BJ (cell line): ENCODE data around the gene TBXAS1. TPM values are rescaled to one million over a fixed set of nuclear protein-coding genes. Genes with fewer than 3 reads are reported as not detected.

ENCODE experiments used
- CTCF ChIA-PET: fragments of 350-600 bp; formaldehyde crosslinking; extraction: SDS; loops from one replicate; lab custom pipeline; 2021; ENCODE audit warnings: antibody characterized with exemption, inconsistent platforms; lab: Yijun Ruan, JAX
- POLR2A ChIA-PET: fragments of 300-600 bp; sonication (Branson Sonifier 250); formaldehyde crosslinking; extraction: SDS; loops from one replicate; lab custom pipeline; 2021; ENCODE audit warnings: antibody characterized with exemption; lab: Charles Lee
- DNase-seq: peaks from one replicate; pipeline ENCODE4 v3.0.0-alpha.2; 2011; ENCODE audit warnings: low read depth
- H3K27me3 ChIP-seq: 2 replicates; pipeline ENCODE4 v1.6.0; 2011; ENCODE audit warnings: low read length; ENCODE audit not compliant: control insufficient read depth, insufficient read depth
- H3K36me3 ChIP-seq: 2 replicates; pipeline ENCODE4 v1.5.1; 2011; ENCODE audit warnings: low read length; ENCODE audit not compliant: control insufficient read depth, insufficient read depth
- H3K4me3 ChIP-seq: 2 replicates; pipeline ENCODE4 v1.5.1; 2011; ENCODE audit warnings: low read depth, mild to moderate bottlenecking, control low read depth, low read length
- polyA plus RNA-seq: library from polyadenylated mRNA; depleted of rRNA; stranded (reverse); fragments of >200 nt; gene quantifications from 2 replicates; pipeline ENCODE4 v1.2.3, GENCODE V29; 2011
- TF ChIP-seq, protein P1 (sequence below): IDR thresholded peaks from 2 replicates; pipeline ENCODE4 v1.5.1; 2011; ENCODE audit warnings: low read depth, mild to moderate bottlenecking, control low read depth, inconsistent platforms, low read length, moderate library complexity; ENCODE audit not compliant: insufficient read depth

Gene TBXAS1
- polyA plus RNA-seq, 1 experiment = 0.16 TPM

DNA sequence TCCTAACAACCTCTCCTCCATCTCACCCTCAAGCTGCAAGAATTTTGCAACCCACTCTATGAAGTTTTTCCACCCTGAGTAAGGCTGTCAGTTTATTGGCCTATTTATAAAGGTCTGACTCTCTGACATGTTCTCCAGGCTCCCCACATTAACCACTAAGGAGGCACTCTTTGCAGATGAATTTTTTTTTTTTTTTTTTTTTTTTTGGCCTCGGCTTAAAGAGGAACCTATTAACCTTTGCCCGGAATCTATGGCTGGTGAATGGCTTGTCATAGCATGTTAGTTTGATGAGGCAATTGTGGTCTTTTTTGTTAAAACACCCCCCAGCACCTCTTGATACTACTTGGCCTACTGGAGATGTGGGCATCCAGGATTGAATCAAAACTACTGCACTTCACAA, 57.1 kb downstream of the TBXAS1 start:
- Histone ChIP-seq H3K4me3 (no peak overlapping the region), H3K27me3 (peaks cover 3% of the 10 kb centered on the region; the same call in 1 of the 2 replicates), H3K36me3 (no peaks in the 10 kb centered on the region)
- TF ChIP-seq, protein P1, sequence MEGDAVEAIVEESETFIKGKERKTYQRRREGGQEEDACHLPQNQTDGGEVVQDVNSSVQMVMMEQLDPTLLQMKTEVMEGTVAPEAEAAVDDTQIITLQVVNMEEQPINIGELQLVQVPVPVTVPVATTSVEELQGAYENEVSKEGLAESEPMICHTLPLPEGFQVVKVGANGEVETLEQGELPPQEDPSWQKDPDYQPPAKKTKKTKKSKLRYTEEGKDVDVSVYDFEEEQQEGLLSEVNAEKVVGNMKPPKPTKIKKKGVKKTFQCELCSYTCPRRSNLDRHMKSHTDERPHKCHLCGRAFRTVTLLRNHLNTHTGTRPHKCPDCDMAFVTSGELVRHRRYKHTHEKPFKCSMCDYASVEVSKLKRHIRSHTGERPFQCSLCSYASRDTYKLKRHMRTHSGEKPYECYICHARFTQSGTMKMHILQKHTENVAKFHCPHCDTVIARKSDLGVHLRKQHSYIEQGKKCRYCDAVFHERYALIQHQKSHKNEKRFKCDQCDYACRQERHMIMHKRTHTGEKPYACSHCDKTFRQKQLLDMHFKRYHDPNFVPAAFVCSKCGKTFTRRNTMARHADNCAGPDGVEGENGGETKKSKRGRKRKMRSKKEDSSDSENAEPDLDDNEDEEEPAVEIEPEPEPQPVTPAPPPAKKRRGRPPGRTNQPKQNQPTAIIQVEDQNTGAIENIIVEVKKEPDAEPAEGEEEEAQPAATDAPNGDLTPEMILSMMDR = no peak
- ChIA-PET POLR2A (no interaction called here), CTCF (no interaction called here)
- no peak for DNase-seq

DNA sequence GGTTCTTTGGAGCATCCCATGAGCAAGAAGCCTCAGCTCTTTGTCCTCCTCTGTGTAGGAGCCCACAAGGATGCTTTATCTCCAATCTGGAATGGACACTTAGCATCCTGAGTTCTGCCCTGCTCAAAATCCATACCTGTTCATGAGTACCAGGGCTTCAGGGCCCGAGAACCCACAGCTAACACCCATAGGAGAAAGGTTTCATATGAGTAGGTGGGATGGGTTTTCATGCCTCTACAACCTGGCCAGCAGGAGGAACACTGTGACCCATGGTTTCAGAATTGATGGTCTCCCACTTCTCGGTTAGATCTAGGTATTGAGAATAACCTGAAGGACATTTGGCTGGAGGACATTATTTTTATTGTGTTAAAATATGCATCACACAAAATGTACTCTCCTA, 57.8 kb downstream of the TBXAS1 start:
- TF ChIP-seq, protein P1 = no peak
- H3K4me3 ChIP-seq = no peak overlapping the region
- POLR2A ChIA-PET = no interaction called here
- no peak for DNase-seq
- H3K27me3 ChIP-seq = peaks cover 3% of the 10 kb centered on the region; the same call in 1 of the 2 replicates
- H3K36me3 ChIP-seq = no peaks in the 10 kb centered on the region
- CTCF ChIA-PET = no interaction called here

DNA sequence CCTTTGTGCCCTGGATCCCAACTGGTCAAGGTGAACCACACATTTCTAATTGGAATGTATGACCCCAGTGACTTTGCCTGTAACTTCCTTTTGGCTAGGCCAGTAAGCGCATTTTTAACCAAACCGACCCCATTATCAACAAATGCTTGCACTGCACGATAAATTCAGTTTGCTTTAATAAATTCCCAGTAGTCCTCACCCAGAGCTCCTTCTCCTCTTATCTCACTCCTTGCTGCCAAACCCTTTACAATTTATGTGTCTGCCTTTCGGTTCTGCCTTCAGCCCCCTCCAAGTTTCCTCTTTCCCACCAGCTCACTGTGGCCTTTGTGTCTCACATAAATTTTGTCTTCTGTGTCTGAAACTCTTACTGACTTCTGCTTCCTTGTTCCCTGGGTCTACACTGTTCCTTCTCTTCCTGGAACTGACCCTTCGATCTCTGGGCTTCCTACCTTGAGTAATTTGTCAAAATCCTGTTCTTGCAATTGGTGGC, 59.0 kb downstream of the TBXAS1 start:
- ChIA-PET POLR2A (no interaction called here), CTCF (no interaction called here)
- Histone ChIP-seq H3K27me3 (peaks cover 3% of the 10 kb centered on the region; the same call in 1 of the 2 replicates), H3K4me3 (no peak overlapping the region), H3K36me3 (no peaks in the 10 kb centered on the region)
- TF ChIP-seq, protein P1 = no peak
- no peak for DNase-seq

DNA sequence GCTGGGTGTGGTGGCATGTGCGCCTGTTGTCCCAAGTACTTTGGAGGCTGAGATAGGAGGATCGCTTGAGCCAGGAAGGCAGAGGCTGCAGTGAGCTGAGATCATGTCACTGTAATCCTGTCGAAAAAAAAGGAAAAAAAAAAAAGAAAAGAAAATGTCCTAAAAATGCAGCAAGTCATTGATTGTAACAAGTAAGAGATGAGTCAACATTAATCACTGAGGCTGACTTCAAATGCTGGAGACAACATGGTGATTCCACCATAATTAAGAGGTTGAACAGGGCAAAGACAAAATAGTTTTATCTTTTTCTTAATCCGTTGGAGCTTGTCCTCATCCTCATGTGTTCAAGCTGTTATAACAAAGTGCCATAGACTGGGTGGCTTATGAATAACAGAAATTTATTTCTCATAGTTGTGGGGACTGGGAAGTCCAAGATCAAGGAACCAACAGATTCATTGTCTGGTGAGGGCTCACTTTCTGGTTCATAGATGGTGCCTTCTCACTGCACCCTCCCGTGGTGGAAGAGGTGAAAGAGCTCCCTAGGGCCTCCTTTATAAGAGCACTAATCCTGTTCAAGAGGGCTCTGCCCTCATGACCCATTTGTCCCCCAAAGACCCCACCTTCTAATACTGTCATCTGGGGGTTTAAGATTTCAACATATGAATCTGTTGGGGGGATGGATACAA, 60.3 kb downstream of the TBXAS1 start:
- Histone ChIP-seq H3K36me3 (no peaks in the 10 kb centered on the region), H3K4me3 (no peak overlapping the region), H3K27me3 (peaks cover 3% of the 10 kb centered on the region; the same call in 1 of the 2 replicates)
- POLR2A ChIA-PET = no interaction called here
- no peak for DNase-seq
- TF ChIP-seq, protein P1 = no peak
- CTCF ChIA-PET = interaction anchor here (1.1 kb wide), 1 partner anchor 243 kb away, joined by 3 read pairs; no protein-coding TSS in a partner anchor

DNA sequence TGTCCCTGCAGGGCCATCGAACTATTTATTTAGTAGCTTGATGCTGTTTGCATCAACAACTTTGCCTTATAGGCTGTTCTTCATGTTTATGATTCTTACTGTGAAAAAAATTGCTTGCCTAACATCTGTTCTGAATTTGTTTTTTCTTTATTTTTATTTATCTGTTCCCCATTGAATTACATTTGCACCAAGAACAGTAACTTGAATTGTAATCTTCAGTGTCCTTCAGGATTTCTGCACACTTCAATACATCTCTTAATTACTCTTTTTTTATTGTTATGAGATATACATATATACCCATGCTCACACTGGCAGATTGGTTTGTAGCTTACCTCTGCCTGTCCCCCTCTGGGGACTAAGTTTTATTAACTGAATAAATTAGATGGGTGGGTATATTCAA, 64.4 kb downstream of the TBXAS1 start:
- no peak overlapping the region for H3K4me3 ChIP-seq
- no peaks in the 10 kb centered on the region for H3K36me3 ChIP-seq
- ChIA-PET CTCF (no interaction called here), POLR2A (no interaction called here)
- peaks cover 2% of the 10 kb centered on the region; the same call in 1 of the 2 replicates for H3K27me3 ChIP-seq
- DNase-seq = no peak
- TF ChIP-seq, protein P1 = no peak
